ENCODE results near the gene GPAM.

The GPAM gene

GRCh38 chr10:112214298-112214926 is 30.8 kb upstream of the GPAM start:
- Histone ChIP-seq H3K9ac (ENCODE audit: low read depth, low read length) (no peak overlapping the region), H3K4me3 (ENCODE audit: low read depth, low read length) (no peak overlapping the region), H3K9me3 (ENCODE audit: control insufficient read depth, insufficient read depth, low read length) (no peaks in the 10 kb centered on the region), H3K27me3 (ENCODE audit: control insufficient read depth, insufficient read depth, low read length) (no peaks in the 10 kb centered on the region), H3K36me3 (ENCODE audit: control insufficient read depth, insufficient read depth, low read length) (no peaks in the 10 kb centered on the region), H3K4me1 (ENCODE audit: control insufficient read depth, insufficient read depth, low read length) (no peaks in the 10 kb centered on the region), H3K27ac (ENCODE audit: low read depth, low read length) (no peak overlapping the region)

- H3K9ac ChIP-seq (ENCODE audit: low read depth, low read length) = no peak overlapping the region
- H3K4me1 ChIP-seq (ENCODE audit: control insufficient read depth, insufficient read depth, low read length) = no peaks in the 10 kb centered on the region
- H3K36me3 ChIP-seq (ENCODE audit: control insufficient read depth, insufficient read depth, low read length) = no peaks in the 10 kb centered on the region
- no peak overlapping the region for H3K4me3 ChIP-seq (ENCODE audit: low read depth, low read length)
- no peak overlapping the region for H3K27ac ChIP-seq (ENCODE audit: low read depth, low read length)
- no peaks in the 10 kb centered on the region for H3K27me3 ChIP-seq (ENCODE audit: control insufficient read depth, insufficient read depth, low read length)
- no peaks in the 10 kb centered on the region for H3K9me3 ChIP-seq (ENCODE audit: control insufficient read depth, insufficient read depth, low read length)
These were observed 30.3 kb upstream of the GPAM start for GRCh38 chr10:112213836-112214235.

GRCh38 chr10:112213098-112213823 is 29.7 kb upstream of the GPAM start:
- Histone ChIP-seq H3K36me3 (ENCODE audit: control insufficient read depth, insufficient read depth, low read length) (no peaks in the 10 kb centered on the region), H3K4me3 (ENCODE audit: low read depth, low read length) (no peak overlapping the region), H3K27ac (ENCODE audit: low read depth, low read length) (no peak overlapping the region), H3K9me3 (ENCODE audit: control insufficient read depth, insufficient read depth, low read length) (no peaks in the 10 kb centered on the region), H3K4me1 (ENCODE audit: control insufficient read depth, insufficient read depth, low read length) (no peaks in the 10 kb centered on the region), H3K9ac (ENCODE audit: low read depth, low read length) (no peak overlapping the region), H3K27me3 (ENCODE audit: control insufficient read depth, insufficient read depth, low read length) (no peaks in the 10 kb centered on the region)

- H3K4me3 ChIP-seq (ENCODE audit: low read depth, low read length) = no peak overlapping the region
- H3K4me1 ChIP-seq (ENCODE audit: control insufficient read depth, insufficient read depth, low read length) = no peaks in the 10 kb centered on the region
- no peaks in the 10 kb centered on the region for H3K36me3 ChIP-seq (ENCODE audit: control insufficient read depth, insufficient read depth, low read length)
- no peak overlapping the region for H3K27ac ChIP-seq (ENCODE audit: low read depth, low read length)
- H3K9me3 ChIP-seq (ENCODE audit: control insufficient read depth, insufficient read depth, low read length) = no peaks in the 10 kb centered on the region
- no peak overlapping the region for H3K9ac ChIP-seq (ENCODE audit: low read depth, low read length)
- H3K27me3 ChIP-seq (ENCODE audit: control insufficient read depth, insufficient read depth, low read length) = no peaks in the 10 kb centered on the region
These were observed 27.1 kb upstream of the GPAM start for GRCh38 chr10:112210666-112211065.

GRCh38 chr10:112209684-112210131 is 26.1 kb upstream of the GPAM start:
- no peak overlapping the region for H3K9ac ChIP-seq (ENCODE audit: low read depth, low read length)
- H3K36me3 ChIP-seq (ENCODE audit: control insufficient read depth, insufficient read depth, low read length) = no peaks in the 10 kb centered on the region
- no peak overlapping the region for H3K27ac ChIP-seq (ENCODE audit: low read depth, low read length)
- no peaks in the 10 kb centered on the region for H3K9me3 ChIP-seq (ENCODE audit: control insufficient read depth, insufficient read depth, low read length)
- H3K4me3 ChIP-seq (ENCODE audit: low read depth, low read length) = no peak overlapping the region
- no peaks in the 10 kb centered on the region for H3K4me1 ChIP-seq (ENCODE audit: control insufficient read depth, insufficient read depth, low read length)
- no peaks in the 10 kb centered on the region for H3K27me3 ChIP-seq (ENCODE audit: control insufficient read depth, insufficient read depth, low read length)

GRCh38 chr10:112208997-112209396 is 25.4 kb upstream of the GPAM start:
- no peaks in the 10 kb centered on the region for H3K27me3 ChIP-seq (ENCODE audit: control insufficient read depth, insufficient read depth, low read length)
- H3K36me3 ChIP-seq (ENCODE audit: control insufficient read depth, insufficient read depth, low read length) = no peaks in the 10 kb centered on the region
- no peak overlapping the region for H3K27ac ChIP-seq (ENCODE audit: low read depth, low read length)
- no peak overlapping the region for H3K9ac ChIP-seq (ENCODE audit: low read depth, low read length)
- H3K4me3 ChIP-seq (ENCODE audit: low read depth, low read length) = no peak overlapping the region
- no peaks in the 10 kb centered on the region for H3K4me1 ChIP-seq (ENCODE audit: control insufficient read depth, insufficient read depth, low read length)
- no peaks in the 10 kb centered on the region for H3K9me3 ChIP-seq (ENCODE audit: control insufficient read depth, insufficient read depth, low read length)

GRCh38 chr10:112208292-112208691 is 24.7 kb upstream of the GPAM start:
- Histone ChIP-seq H3K27ac (ENCODE audit: low read depth, low read length) (no peak overlapping the region), H3K4me3 (ENCODE audit: low read depth, low read length) (no peak overlapping the region), H3K4me1 (ENCODE audit: control insufficient read depth, insufficient read depth, low read length) (no peaks in the 10 kb centered on the region), H3K27me3 (ENCODE audit: control insufficient read depth, insufficient read depth, low read length) (no peaks in the 10 kb centered on the region), H3K9me3 (ENCODE audit: control insufficient read depth, insufficient read depth, low read length) (no peaks in the 10 kb centered on the region), H3K36me3 (ENCODE audit: control insufficient read depth, insufficient read depth, low read length) (no peaks in the 10 kb centered on the region), H3K9ac (ENCODE audit: low read depth, low read length) (no peak overlapping the region)

- no peaks in the 10 kb centered on the region for H3K9me3 ChIP-seq (ENCODE audit: control insufficient read depth, insufficient read depth, low read length)
- no peak overlapping the region for H3K27ac ChIP-seq (ENCODE audit: low read depth, low read length)
- H3K4me1 ChIP-seq (ENCODE audit: control insufficient read depth, insufficient read depth, low read length) = no peaks in the 10 kb centered on the region
- no peak overlapping the region for H3K4me3 ChIP-seq (ENCODE audit: low read depth, low read length)
- no peaks in the 10 kb centered on the region for H3K36me3 ChIP-seq (ENCODE audit: control insufficient read depth, insufficient read depth, low read length)
- H3K9ac ChIP-seq (ENCODE audit: low read depth, low read length) = no peak overlapping the region
- no peaks in the 10 kb centered on the region for H3K27me3 ChIP-seq (ENCODE audit: control insufficient read depth, insufficient read depth, low read length)
These were observed 19.9 kb upstream of the GPAM start for GRCh38 chr10:112203328-112204076.

GRCh38 chr10:112202561-112203241 is 19.1 kb upstream of the GPAM start:
- Histone ChIP-seq H3K9me3 (ENCODE audit: control insufficient read depth, insufficient read depth, low read length) (no peaks in the 10 kb centered on the region), H3K27me3 (ENCODE audit: control insufficient read depth, insufficient read depth, low read length) (no peaks in the 10 kb centered on the region), H3K36me3 (ENCODE audit: control insufficient read depth, insufficient read depth, low read length) (no peaks in the 10 kb centered on the region), H3K9ac (ENCODE audit: low read depth, low read length) (no peak overlapping the region), H3K27ac (ENCODE audit: low read depth, low read length) (no peak overlapping the region), H3K4me3 (ENCODE audit: low read depth, low read length) (no peak overlapping the region), H3K4me1 (ENCODE audit: control insufficient read depth, insufficient read depth, low read length) (no peaks in the 10 kb centered on the region)

GRCh38 chr10:112202076-112202475 is 18.5 kb upstream of the GPAM start:
- H3K4me3 ChIP-seq (ENCODE audit: low read depth, low read length) = no peak overlapping the region
- H3K36me3 ChIP-seq (ENCODE audit: control insufficient read depth, insufficient read depth, low read length) = no peaks in the 10 kb centered on the region
- no peak overlapping the region for H3K27ac ChIP-seq (ENCODE audit: low read depth, low read length)
- H3K27me3 ChIP-seq (ENCODE audit: control insufficient read depth, insufficient read depth, low read length) = no peaks in the 10 kb centered on the region
- H3K9ac ChIP-seq (ENCODE audit: low read depth, low read length) = no peak overlapping the region
- H3K9me3 ChIP-seq (ENCODE audit: control insufficient read depth, insufficient read depth, low read length) = no peaks in the 10 kb centered on the region
- no peaks in the 10 kb centered on the region for H3K4me1 ChIP-seq (ENCODE audit: control insufficient read depth, insufficient read depth, low read length)
